ENCODE results near the gene PDE6D.

The PDE6D gene

DNA sequence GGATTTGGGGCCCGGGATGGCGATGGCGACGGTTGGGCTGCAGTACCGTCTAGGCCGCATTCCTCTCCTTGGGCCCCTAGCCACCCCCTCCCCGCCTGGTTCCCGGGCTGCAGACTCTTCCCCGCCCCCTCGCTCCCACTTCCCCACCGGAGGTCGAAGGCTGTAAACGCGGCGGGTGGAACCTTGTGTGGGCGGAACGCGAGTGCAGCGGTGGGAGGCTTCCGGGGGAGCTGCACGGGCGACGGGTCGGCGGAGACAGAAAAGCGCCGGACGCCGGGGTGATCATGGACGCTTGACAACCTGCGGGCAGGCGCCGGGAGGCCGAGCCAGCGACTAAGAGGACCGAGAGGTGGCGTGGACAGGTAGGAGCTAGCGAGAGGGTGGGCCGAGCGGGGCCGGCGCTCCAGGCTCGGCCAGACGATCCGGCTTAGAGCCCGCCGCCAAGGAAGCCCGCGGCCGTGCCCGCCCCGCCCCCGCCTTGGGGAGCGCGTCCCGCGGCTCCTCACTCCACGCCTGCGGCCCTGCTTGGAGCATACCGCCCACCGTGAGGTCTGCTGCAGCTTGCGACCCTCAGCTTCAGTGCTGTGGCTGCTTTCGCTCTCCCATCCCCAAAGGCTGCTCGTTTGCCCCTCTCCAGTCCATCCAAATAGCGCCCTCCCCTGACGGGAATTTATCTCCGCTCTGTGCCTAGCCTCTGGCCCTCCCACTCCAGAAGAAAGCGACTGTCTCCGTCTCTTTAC is 5.3 kb upstream of the PDE6D start, which contains the start of gene COPS7B:
TSS of gene COPS7B (plus strand) at position 269 of the 740 bp plus-strand sequence. CDS start 2,126 bp downstream, outside the sequence.
- FAIRE-seq (no peak), DNase-seq (ENCODE audit: insufficient read length, low spot score) (peak; percentile 48)
- TF ChIP-seq, protein P1, sequence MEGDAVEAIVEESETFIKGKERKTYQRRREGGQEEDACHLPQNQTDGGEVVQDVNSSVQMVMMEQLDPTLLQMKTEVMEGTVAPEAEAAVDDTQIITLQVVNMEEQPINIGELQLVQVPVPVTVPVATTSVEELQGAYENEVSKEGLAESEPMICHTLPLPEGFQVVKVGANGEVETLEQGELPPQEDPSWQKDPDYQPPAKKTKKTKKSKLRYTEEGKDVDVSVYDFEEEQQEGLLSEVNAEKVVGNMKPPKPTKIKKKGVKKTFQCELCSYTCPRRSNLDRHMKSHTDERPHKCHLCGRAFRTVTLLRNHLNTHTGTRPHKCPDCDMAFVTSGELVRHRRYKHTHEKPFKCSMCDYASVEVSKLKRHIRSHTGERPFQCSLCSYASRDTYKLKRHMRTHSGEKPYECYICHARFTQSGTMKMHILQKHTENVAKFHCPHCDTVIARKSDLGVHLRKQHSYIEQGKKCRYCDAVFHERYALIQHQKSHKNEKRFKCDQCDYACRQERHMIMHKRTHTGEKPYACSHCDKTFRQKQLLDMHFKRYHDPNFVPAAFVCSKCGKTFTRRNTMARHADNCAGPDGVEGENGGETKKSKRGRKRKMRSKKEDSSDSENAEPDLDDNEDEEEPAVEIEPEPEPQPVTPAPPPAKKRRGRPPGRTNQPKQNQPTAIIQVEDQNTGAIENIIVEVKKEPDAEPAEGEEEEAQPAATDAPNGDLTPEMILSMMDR (IDR thresholded peaks at IDR 0.05; ENCODE audit: insufficient read depth, missing control alignments): peak; percentile 59

DNA sequence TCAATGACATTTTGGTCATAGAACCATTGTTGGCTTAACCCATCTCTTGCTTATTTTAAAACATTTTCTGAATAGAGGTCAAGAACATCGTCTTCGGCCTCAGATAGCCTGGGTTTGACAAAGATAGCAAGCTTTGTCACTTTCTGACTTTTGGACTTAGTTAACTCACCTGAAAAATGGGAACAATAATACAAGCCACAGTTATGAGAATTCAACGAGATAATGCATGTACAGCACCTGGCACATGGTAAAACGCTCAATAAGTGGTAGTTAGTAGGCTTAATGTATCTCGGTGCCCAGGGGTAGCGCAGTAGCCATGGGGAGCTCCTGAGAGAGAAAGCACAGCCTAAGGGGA is 4.7 kb upstream of the PDE6D start:
- TF ChIP-seq, protein P1 (IDR thresholded peaks at IDR 0.05; ENCODE audit: insufficient read depth, missing control alignments): no peak
- no peak for FAIRE-seq
- no peak for DNase-seq (ENCODE audit: insufficient read length, low spot score)

GRCh38 chr2:231785413-231785812 is 4.3 kb upstream of the PDE6D start:
- FAIRE-seq (no peak), DNase-seq (ENCODE audit: insufficient read length, low spot score) (no peak)
- TF ChIP-seq, protein P1 (IDR thresholded peaks at IDR 0.05; ENCODE audit: insufficient read depth, missing control alignments): no peak

- TF ChIP-seq, protein P1 (IDR thresholded peaks at IDR 0.05; ENCODE audit: insufficient read depth, missing control alignments): no peak
- FAIRE-seq (no peak), DNase-seq (ENCODE audit: insufficient read length, low spot score) (no peak)
These were observed 980 bp upstream of the PDE6D start for GRCh38 chr2:231781798-231782726.

DNA sequence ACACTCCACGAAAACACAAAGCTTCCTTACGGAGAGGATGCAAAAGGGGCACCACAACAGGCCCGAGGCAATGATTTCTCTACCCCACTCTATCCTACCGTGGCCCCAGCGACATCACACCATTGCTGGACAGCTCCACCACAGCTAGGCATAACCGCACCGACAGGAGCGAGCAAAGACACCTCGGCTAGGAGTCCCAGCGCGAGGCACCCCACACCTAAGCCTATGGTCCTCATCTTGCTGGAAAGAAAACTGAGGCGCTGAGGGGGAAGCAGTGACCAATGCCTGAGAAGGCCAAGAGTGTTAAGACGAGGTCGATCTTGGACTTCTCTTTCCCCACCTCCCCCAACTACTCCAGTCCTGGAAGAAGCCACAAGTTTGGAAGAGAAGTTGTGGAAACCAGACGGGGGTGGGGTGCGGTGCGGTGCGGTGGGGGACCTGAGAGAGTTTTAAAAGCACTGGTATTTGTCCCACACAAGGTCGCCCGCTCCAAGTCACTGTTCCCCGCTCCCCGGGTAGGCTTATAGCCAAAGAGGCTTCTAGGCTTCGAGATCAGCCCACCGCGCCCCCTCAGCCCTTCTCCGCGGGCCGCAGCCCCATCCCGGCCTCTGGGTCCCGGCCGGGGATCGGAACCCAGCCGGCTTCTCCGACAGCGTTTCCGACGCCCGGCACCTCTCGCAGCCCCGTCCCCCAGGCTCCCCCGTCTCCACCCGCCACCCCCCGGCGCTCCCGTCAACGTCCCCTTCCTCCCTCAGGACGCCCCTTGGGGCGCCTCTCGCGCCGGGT is 766 bp downstream of the PDE6D start:
- TF ChIP-seq, protein P1 (IDR thresholded peaks at IDR 0.05; ENCODE audit: insufficient read depth, missing control alignments): no peak
- no peak for FAIRE-seq
- DNase-seq (ENCODE audit: insufficient read length, low spot score): no peak

GRCh38 chr2:231769170-231770136 is 11.6 kb downstream of the PDE6D start:
- no peak for FAIRE-seq
- DNase-seq (ENCODE audit: insufficient read length, low spot score): no peak
- TF ChIP-seq, protein P1 (IDR thresholded peaks at IDR 0.05; ENCODE audit: insufficient read depth, missing control alignments): no peak
